GM20000 (cell line): ENCODE measurements around the gene GABRP.

ENCODE experiments used
- DNase-seq: peaks from one replicate; pipeline ENCODE4 v3.0.0; 2012; ENCODE audit warnings: low spot score
- TF ChIP-seq, protein P1 (sequence below): IDR thresholded peaks from 2 replicates; pipeline ENCODE4 v1.5.1; 2012; ENCODE audit warnings: mild to moderate bottlenecking, control low read depth; ENCODE audit errors: extremely low read depth, missing control alignments

GABRP gene, protein sequence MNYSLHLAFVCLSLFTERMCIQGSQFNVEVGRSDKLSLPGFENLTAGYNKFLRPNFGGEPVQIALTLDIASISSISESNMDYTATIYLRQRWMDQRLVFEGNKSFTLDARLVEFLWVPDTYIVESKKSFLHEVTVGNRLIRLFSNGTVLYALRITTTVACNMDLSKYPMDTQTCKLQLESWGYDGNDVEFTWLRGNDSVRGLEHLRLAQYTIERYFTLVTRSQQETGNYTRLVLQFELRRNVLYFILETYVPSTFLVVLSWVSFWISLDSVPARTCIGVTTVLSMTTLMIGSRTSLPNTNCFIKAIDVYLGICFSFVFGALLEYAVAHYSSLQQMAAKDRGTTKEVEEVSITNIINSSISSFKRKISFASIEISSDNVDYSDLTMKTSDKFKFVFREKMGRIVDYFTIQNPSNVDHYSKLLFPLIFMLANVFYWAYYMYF

DNA sequence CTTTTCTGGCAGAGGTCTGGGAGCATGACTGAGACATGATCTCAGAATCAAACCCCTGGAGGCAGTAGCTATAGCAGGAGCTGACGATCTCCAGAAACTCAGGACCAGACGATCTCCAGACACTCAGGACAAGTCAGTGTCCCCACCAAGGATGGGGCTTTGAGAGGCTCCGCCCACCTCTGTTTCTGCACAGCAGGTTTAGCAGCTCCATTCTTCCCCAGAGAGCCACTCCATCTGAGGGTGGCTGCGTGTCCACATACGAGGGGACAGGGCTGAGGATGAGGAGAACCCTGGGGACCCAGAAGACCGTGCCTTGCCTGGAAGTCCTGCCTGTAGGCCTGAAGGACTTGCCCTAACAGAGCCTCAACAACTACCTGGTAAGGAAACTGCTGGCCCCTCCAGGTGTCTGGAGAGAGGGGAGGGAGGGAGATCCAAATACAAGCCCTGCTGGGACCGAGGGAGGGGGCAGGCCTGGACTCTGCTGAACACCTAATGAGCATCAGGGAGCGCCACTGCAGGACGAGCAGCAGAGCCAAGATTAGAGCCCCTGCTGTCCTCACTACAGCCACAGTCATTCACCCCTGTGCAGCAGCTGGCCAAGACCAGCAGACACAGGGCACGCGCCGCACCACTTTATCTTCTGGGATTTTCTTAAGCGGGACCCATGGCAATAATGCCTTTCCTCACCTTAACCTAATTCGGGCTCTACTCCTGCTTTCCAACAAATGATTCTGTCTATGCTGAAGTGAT is at the start of gene GABRP:
TSS of gene GABRP (plus strand) at position 228 of the 750 bp plus-strand sequence. CDS start 4,891 bp downstream, outside the sequence.
- TF ChIP-seq, protein P1, sequence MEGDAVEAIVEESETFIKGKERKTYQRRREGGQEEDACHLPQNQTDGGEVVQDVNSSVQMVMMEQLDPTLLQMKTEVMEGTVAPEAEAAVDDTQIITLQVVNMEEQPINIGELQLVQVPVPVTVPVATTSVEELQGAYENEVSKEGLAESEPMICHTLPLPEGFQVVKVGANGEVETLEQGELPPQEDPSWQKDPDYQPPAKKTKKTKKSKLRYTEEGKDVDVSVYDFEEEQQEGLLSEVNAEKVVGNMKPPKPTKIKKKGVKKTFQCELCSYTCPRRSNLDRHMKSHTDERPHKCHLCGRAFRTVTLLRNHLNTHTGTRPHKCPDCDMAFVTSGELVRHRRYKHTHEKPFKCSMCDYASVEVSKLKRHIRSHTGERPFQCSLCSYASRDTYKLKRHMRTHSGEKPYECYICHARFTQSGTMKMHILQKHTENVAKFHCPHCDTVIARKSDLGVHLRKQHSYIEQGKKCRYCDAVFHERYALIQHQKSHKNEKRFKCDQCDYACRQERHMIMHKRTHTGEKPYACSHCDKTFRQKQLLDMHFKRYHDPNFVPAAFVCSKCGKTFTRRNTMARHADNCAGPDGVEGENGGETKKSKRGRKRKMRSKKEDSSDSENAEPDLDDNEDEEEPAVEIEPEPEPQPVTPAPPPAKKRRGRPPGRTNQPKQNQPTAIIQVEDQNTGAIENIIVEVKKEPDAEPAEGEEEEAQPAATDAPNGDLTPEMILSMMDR = no peak
- no peak for DNase-seq

DNA sequence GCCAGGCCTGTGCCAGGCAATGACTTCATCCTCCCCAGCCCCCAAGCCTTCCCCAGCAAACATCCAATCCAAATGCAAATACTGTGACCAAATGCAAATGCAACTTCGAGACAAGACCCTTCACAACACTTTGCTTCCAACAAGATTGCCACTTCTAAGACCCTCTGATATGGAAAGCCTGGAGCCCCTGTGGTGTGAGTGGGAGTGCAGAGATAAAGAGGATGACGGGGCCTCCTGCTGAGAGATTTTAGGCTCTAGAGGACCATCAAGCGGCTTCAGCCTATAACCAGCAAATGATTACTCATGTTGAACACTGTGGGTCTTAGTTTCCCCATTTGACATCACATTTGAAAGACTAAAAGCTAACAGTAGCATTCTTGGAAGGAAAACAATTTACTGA is 46.6 kb upstream of the GABRP start:
- TF ChIP-seq, protein P1 = no peak
- no peak for DNase-seq

DNA sequence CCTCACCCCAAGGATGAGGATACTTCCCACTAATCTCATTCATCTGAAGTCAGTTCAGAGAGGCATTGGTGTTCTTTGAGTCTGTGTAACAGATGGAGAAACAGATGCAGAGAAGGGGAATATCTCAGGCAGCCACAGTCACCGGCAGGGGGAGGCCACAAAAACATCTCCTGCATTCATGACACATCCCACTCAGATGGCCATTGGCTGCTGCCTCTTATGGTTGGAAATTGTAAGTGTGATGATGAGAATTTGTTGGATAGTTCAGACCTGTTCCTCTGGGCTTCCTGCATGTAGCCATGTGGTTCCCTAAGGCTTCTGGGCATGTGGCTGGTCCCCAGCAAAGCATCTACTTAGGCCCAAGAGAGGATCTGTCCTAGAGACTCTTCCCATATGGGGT is 45.9 kb upstream of the GABRP start:
- no peak for DNase-seq
- TF ChIP-seq, protein P1 = no peak

DNA sequence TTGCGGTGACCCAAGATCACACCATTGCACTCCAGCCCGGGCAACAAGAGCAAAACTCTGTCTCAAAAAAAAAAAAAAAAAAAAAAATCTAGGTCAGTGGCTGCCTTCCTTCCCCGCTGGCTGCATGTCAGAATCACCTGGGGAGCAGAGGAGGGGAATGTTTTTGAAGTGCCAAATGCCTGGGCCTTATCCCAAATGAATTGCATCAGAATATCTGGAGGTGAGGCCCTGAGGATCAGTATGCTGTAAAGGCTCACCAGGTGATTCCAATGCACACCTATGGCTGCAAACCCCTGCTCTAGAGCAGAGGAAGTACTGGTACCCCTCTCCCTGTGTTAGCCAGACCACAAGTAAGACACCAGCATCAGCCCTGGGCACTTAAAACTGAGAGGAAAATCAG is 44.7 kb upstream of the GABRP start:
- TF ChIP-seq, protein P1 = no peak
- no peak for DNase-seq

DNA sequence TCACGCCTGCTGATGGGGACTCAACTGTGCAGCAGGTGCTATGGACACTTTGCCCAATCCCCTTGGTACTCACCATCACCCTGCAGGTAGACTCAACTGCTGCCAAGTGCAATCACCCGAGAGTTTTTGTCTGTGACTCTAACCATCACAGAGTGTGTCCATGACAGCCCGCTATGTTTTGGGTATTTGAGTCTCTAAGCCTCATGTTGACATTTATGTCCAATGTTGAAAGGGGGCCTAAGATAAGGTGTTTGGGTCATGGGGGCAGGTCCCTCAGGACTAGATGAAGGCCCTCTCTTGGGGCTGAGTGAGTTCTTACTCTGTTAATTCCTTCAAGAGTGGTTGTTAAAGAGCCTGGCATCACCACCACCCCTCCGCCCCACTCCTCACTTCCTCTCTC is 44.1 kb upstream of the GABRP start:
- TF ChIP-seq, protein P1 = no peak
- no peak for DNase-seq

DNA sequence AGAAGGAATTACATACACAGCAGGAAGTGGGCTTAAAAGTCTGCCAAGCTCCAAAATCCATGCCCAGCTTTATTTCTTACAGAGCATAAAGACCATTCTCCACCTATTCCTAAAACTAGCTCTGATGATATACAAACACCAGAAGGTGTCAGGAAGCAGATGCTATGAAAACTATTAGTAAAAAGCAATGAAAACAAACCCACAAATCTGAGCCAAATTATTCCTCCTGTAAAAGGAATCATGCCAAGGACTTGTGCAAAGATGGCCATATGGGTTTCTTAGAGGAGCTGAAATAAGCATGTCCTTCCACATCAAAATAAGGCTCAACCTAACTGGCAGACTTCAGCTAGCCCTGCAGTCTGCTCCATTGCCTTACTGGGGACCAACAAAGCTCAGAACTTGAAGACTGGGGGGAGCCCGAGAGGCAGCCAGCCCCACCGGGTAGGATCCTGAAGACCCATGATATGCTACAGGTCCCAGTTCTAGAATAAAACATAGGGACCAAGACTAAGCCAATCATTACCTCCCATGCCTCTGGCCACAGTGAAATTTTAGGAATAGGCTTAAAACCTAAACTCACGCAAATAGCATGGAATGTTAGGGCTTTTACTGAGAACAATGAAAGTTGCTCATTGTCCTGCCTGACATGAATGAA is 42.8 kb upstream of the GABRP start:
- DNase-seq = no peak
- TF ChIP-seq, protein P1 = no peak

DNA sequence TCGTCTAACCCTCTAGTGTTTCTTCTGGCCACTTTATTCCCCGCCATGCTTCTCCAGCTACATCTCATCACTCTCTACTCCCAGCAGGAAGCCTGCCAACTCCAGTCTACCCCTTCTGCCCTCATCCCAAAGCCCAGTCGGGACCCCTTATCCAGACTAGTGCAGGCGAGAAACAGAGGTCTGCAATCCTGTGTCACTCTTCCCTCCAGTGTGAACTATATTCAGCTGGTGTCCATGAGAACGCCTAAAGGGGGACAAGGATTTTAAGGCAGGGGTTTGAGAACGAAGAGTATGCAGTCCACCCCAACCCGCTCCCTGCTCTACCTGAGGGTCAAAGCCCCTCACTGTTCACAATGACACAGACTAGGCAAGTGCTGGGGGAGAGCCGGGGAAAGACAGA is 41.7 kb upstream of the GABRP start:
- no peak for DNase-seq
- TF ChIP-seq, protein P1 = no peak
